Heart right ventricle (tissue), 16 donors: ENCODE measurements around the gene FCAMR. TPM values are rescaled to one million over a fixed set of nuclear protein-coding genes. Genes with fewer than 3 reads are reported as not detected.

Experiments
- ATAC-seq, 8 donors: fragments of 200-7000 bp; cut with Tn5 transposase; one replicate each; pipeline ENCODE4 v1.9.1; 2020; ENCODE audit warnings: mild to moderate bottlenecking in 8 of 8, moderate library complexity in 8 of 8, moderate number of reproducible peaks in 1 of 8
- DNase-seq, 2 donors: peaks; one replicate each; pipeline ENCODE4 v3.0.0-alpha.2; 2020
- H3K27ac ChIP-seq, 10 donors: fragments of 200-600 bp; sonication (generic) in 2 of 10; one replicate each; pipeline versions ENCODE4 v1.5.0 to v1.8.0; 2020 to 2022; ENCODE audit warnings: mild to moderate bottlenecking in 3 of 10
- H3K27me3 ChIP-seq, 7 donors: fragments of 200-600 bp; one replicate each; pipeline ENCODE4 v1.8.0; 2021 to 2022; ENCODE audit warnings: mild to moderate bottlenecking in 2 of 7
- H3K36me3 ChIP-seq, 9 donors: fragments of 200-600 bp; sonication (generic) in 1 of 9; one replicate each; pipeline versions ENCODE4 v1.5.0 to v1.8.0; 2020 to 2022; ENCODE audit warnings: mild to moderate bottlenecking in 2 of 9
- H3K4me1 ChIP-seq, 9 donors: fragments of 200-600 bp; sonication (generic) in 1 of 9; one replicate each; pipeline versions ENCODE4 v1.5.0 to v1.8.0; 2020 to 2022; ENCODE audit warnings: mild to moderate bottlenecking in 4 of 9
- H3K4me3 ChIP-seq, 10 donors: fragments of 200-600 bp; sonication (generic) in 2 of 10; one replicate each; pipeline versions ENCODE4 v1.5.0 to v1.8.0; 2020 to 2022; ENCODE audit warnings: mild to moderate bottlenecking in 7 of 10, moderate library complexity in 2 of 10
- H3K9me3 ChIP-seq, 11 donors: fragments of 200-600 bp in 10 of 11; sonication (generic) in 2 of 11; one replicate each; pipeline versions ENCODE4 v1.5.0 to v1.8.0; 2013 to 2022; ENCODE audit warnings: mild to moderate bottlenecking in 2 of 11, control low read depth in 1 of 11, moderate library complexity in 1 of 11
- WGBS, 2 donors: extraction: QIAGEN DNeasy Blood & Tissue Kit; methylation state at CpG; one replicate each; pipeline ENCODE4 v1.1.7; 2013; ENCODE audit warnings: inconsistent platforms in 1 of 2; 5-methylcytosine and 5-hydroxymethylcytosine counted together
- intact Hi-C, 10 donors: fragments of 100-400 bp; cut with DNase I; formaldehyde crosslinking; loops; one replicate each; pipeline versions ENCODE4 v1.11.1 to v1.14.2; 2022
- polyA plus RNA-seq, 2 donors: library from polyadenylated mRNA; stranded (reverse); fragments of 200-250 nt; gene quantifications; one replicate each; pipeline ENCODE4 v1.2.3, GENCODE V29; 2013
- total RNA-seq, 10 donors: library from RNA; stranded (reverse); fragmentation: NEBNext Ultra II Directional in 3 of 10; extraction: Animal tissue kit (Norgen Biotek cat#: 25700) in 3 of 10; gene quantifications; one replicate each; pipeline versions ENCODE4 v1.2.1 to v1.2.4, GENCODE V29; 2021 to 2023
- TF ChIP-seq, protein P1 (sequence below), 9 donors: fragments of 200-600 bp; sonication (generic) in 2 of 9; IDR thresholded peaks; one replicate each; pipeline versions ENCODE4 v1.5.0 to v1.8.0; 2021 to 2022; ENCODE audit warnings: antibody characterized with exemption in 9 of 9, mild to moderate bottlenecking in 5 of 9, moderate library complexity in 1 of 9
- donor health status: Arrhythmogenic right ventricular cardiomyopathy.
- donor health status: ischemic (EF 13 %, LVEDD 7.1; RV severe dilation, severe dysfunction).
- donor health status: healthy with polysubstance abuse.
- donor health status: DM: no; HTN: yes; CAD: no.
- donor health status: DM: no; HTN: no; CAD: no.
- donor health status: ischemic (EF 25% LVEDD 6.9; RV normal size, moderate dysfunction).
- donor health status: ischemic (EF 25% LVEDD 5.7; RV mildly dilated, moderate dysfunction).
- donor health status: healthy.
- donor health status: DM: yes; HTN: yes; CAD: no.
- donor health status: Ischemic cardiomyopathy.
- donor health status: ischemic (EF 35%, LVEDD 5.7; RV mildly dilated, moderate dysfunction).
- donor health status: nonischemic (EF 11% LVEDD 7.7; RV severe dilation, severe dysfunction).
- donor health status: DM: yes; HTN: yes; CAD: no.
- donor health status: PGD.
- donor health status: ischemic (EF 29% LVEDD 5.4; RV normal size, mild dysfunction).
- donor health status: nonischemic (EF 23%, LVEDD 6.1; RV moderate dilation, normal function).

FCAMR gene
- total and polyA plus RNA-seq, 12 donors, result not detected

DNA sequence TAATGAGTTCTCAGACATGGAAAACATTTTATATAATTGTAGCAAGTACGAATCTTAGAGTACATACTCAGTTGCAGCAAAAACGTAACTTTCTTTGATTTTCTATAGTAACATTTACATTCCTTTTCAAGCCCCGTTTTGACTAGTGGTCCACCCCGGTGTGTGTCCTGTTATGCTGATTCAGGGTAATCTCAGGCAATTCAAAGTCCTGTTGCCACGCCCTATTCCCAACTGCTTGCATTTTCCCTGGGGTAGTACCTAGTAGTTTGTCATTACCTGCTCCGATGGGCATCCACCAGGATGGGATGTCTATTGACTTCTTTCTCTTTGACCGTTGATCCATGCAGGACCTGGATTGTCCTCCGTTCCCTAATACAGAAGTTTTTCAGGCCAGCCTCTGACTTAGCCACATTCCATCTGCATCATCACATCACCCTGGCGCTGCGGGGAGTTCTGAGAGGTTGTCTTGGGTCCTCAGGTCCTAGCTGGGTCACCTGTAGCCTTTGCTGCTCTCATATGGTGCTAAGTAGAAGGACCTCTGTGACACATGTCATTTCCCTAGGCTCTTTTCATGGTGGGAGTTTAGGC, 15.0 kb upstream of the FCAMR start:
- DNase-seq, result no peak
- intact Hi-C loops, result loop anchor here in 4 of 10 donors (10.0 kb wide), 3 partner anchors 180 to 380 kb away; partner anchors contain the start of gene DYRK3 (in 2 of the 4)
- no peak for ATAC-seq
- H3K27me3 ChIP-seq, result peaks cover 0 to 27% (median 4%) of the 10 kb centered on the region in 7 donors
- H3K4me1 ChIP-seq, result no peaks in the 10 kb centered on the region
- H3K36me3 ChIP-seq, result no peaks in the 10 kb centered on the region
- 68 to 69% methylated on average over 10 of the region's 10 CpGs for WGBS, 2 donors
- H3K27ac ChIP-seq, result no peak overlapping the region
- H3K9me3 ChIP-seq, result no peaks in the 10 kb centered on the region
- TF ChIP-seq, protein P1, sequence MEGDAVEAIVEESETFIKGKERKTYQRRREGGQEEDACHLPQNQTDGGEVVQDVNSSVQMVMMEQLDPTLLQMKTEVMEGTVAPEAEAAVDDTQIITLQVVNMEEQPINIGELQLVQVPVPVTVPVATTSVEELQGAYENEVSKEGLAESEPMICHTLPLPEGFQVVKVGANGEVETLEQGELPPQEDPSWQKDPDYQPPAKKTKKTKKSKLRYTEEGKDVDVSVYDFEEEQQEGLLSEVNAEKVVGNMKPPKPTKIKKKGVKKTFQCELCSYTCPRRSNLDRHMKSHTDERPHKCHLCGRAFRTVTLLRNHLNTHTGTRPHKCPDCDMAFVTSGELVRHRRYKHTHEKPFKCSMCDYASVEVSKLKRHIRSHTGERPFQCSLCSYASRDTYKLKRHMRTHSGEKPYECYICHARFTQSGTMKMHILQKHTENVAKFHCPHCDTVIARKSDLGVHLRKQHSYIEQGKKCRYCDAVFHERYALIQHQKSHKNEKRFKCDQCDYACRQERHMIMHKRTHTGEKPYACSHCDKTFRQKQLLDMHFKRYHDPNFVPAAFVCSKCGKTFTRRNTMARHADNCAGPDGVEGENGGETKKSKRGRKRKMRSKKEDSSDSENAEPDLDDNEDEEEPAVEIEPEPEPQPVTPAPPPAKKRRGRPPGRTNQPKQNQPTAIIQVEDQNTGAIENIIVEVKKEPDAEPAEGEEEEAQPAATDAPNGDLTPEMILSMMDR (IDR thresholded peaks at IDR 0.05), result no peak
- no peak overlapping the region for H3K4me3 ChIP-seq

DNA sequence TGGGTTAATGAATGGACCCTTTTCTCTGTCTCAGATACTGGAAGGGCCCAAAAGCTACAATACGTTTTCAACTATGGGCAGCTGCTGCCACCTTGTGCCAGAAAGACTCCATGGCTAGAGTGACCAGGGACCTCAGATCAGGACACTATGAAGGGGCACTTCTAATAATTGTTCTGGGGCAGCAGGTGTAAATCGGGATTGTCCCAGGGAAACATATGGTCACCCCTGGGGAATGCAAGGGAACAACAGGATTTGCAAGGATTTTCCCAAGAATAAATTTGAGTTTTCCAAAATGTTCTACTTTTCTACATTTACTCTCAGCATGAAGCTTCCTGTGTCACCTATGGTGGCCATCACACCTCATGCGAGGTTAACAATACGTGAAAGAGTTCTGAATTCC, 12.0 kb upstream of the FCAMR start:
- TF ChIP-seq, protein P1 (IDR thresholded peaks at IDR 0.05), result peak; percentile 16 to 68 (median 57)
- intact Hi-C loops, result loop anchor here in 6 of 10 donors (2.0 to 10.0 kb wide), 5 partner anchors 177 to 377 kb away; partner anchors contain the start of gene DYRK3 (in 3 of the 6)
- no peak overlapping the region for H3K27ac ChIP-seq
- DNase-seq (peak; percentile 24 to 45), ATAC-seq (peak; percentile 49 to 87 (median 74))
- no peaks in the 10 kb centered on the region for H3K9me3 ChIP-seq
- no peaks in the 10 kb centered on the region for H3K4me1 ChIP-seq
- H3K4me3 ChIP-seq, result no peak overlapping the region
- H3K36me3 ChIP-seq, result no peaks in the 10 kb centered on the region
- peaks cover 0 to 27% (median 4%) of the 10 kb centered on the region in 7 donors for H3K27me3 ChIP-seq
- WGBS, 2 donors, result 19 to 28% methylated on average over 4 of the region's 4 CpGs

DNA sequence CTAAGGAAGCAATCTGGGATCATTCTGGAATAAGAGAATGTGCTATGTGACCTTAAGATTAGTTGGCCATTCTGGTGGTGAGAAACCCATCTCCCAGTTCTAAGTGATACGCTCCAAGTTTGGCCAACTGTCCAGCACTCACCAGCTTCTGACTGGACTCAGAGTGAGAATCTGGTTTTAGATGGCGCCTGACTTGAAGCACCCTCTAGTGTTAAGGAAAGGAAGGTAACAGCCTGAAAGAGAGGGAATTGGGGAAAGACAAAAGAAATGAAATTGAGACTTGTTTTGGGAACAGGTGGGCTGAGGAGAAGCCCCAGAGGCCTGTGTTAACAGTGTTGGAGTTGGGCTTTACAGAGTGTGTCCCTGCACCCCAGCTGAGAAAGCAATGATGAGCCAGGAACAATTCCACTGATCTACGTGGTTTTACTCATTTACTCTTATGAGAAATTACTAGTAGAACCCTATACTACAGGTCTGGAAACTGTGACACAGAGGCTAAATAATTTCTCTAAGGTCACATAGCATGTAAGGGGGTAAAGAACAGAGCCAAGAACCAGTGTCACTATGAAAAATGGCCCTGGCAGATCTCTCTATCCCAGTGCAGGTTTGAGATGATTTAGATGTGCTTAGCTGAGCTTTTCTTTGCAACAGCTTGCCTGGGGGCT, 9.3 kb upstream of the FCAMR start:
- WGBS, 2 donors, result 85 to 86% methylated on average over 3 of the region's 3 CpGs
- intact Hi-C loops, result loop anchor here in 7 of 10 donors (5.0 to 10.0 kb wide), 6 partner anchors 175 to 375 kb away; partner anchors contain the start of genes DYRK3 (in 2 of the 7) and EIF2D (in 1 of the 7)

DNA sequence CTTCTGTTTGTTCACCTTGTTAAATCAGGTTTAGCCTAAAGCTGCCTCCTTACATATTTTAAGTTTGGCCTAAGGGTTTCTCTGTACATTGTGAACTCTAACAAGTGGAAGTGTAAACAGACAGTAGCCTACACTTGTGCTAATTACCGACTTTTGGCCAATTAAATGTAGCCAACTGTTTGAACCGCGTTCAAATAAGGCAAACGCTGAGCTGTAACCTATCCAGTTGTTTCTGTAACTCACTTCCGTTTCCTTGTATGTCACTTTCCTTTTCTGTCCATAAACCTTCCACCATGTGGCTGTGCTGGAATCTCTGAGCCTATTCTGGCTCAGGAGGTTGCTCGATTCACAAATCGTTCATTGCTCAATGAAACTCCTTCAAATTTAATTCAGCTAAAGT, 8.0 kb upstream of the FCAMR start:
- H3K27me3 ChIP-seq, result peaks cover 0 to 8% (median 0%) of the 10 kb centered on the region in 7 donors
- no peak overlapping the region for H3K27ac ChIP-seq
- TF ChIP-seq, protein P1 (IDR thresholded peaks at IDR 0.05), result no peak
- ATAC-seq (no peak), DNase-seq (no peak)
- no peaks in the 10 kb centered on the region for H3K4me1 ChIP-seq
- no peaks in the 10 kb centered on the region for H3K9me3 ChIP-seq
- no peaks in the 10 kb centered on the region for H3K36me3 ChIP-seq
- no peak overlapping the region for H3K4me3 ChIP-seq
- WGBS, 2 donors, result 85 to 88% methylated on average over 7 of the region's 7 CpGs
- intact Hi-C loops, result loop anchor here in 3 of 10 donors (5.0 to 10.0 kb wide), 2 partner anchors 353 to 366 kb away; partner anchors contain the start of gene EIF2D (in 1 of the 3)

More for the DNA sequence above, 9.3 kb upstream of the FCAMR start:
- H3K36me3 ChIP-seq, result no peaks in the 10 kb centered on the region
- DNase-seq, result no peak
- TF ChIP-seq, protein P1 (IDR thresholded peaks at IDR 0.05), result peak in 7 of 9 donors; percentile 20 to 46 (median 32)
- ATAC-seq, result no peak
- peaks cover 0 to 15% (median 0%) of the 10 kb centered on the region in 7 donors for H3K27me3 ChIP-seq
- H3K4me3 ChIP-seq, result no peak overlapping the region
- H3K27ac ChIP-seq, result no peak overlapping the region
- no peaks in the 10 kb centered on the region for H3K9me3 ChIP-seq
- no peaks in the 10 kb centered on the region for H3K4me1 ChIP-seq
